LNCaP clone FGC (cell line): ENCODE results near the gene TCF25.

Source experiments
- DNase-seq: peaks from one replicate; pipeline ENCODE4 v3.0.0-alpha.2; 2011; ENCODE audit warnings: low read depth
- H3K4me3 ChIP-seq: 2 replicates; pipeline ENCODE4 v1.5.1; 2011; ENCODE audit warnings: mild to moderate bottlenecking, low read depth, low read length, control low read depth
- TF ChIP-seq, protein P1 (sequence below): IDR thresholded peaks from 2 replicates; pipeline ENCODE4 v1.5.1; 2012; ENCODE audit warnings: mild to moderate bottlenecking; ENCODE audit not compliant: control insufficient read depth, insufficient read depth; ENCODE audit errors: extremely low read depth

Gene TCF25

GRCh38 chr16:89908236-89908635, 34.8 kb downstream of the TCF25 start:
- no peak overlapping the region for H3K4me3 ChIP-seq
- TF ChIP-seq, protein P1, sequence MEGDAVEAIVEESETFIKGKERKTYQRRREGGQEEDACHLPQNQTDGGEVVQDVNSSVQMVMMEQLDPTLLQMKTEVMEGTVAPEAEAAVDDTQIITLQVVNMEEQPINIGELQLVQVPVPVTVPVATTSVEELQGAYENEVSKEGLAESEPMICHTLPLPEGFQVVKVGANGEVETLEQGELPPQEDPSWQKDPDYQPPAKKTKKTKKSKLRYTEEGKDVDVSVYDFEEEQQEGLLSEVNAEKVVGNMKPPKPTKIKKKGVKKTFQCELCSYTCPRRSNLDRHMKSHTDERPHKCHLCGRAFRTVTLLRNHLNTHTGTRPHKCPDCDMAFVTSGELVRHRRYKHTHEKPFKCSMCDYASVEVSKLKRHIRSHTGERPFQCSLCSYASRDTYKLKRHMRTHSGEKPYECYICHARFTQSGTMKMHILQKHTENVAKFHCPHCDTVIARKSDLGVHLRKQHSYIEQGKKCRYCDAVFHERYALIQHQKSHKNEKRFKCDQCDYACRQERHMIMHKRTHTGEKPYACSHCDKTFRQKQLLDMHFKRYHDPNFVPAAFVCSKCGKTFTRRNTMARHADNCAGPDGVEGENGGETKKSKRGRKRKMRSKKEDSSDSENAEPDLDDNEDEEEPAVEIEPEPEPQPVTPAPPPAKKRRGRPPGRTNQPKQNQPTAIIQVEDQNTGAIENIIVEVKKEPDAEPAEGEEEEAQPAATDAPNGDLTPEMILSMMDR = no peak
- DNase-seq = no peak

GRCh38 chr16:89909777-89910716, 36.7 kb downstream of the TCF25 start:
- no peak overlapping the region for H3K4me3 ChIP-seq
- TF ChIP-seq, protein P1 = peak; percentile 81
- DNase-seq = no peak

- no peak for DNase-seq
- TF ChIP-seq, protein P1 = no peak
- H3K4me3 ChIP-seq = no peak overlapping the region
Measured at GRCh38 chr16:89910717-89911354, 37.4 kb downstream of the TCF25 start.

- TF ChIP-seq, protein P1 = no peak
- no peak for DNase-seq
- H3K4me3 ChIP-seq = no peak overlapping the region
Measured at GRCh38 chr16:89911375-89911774, 38.0 kb downstream of the TCF25 start.

DNA sequence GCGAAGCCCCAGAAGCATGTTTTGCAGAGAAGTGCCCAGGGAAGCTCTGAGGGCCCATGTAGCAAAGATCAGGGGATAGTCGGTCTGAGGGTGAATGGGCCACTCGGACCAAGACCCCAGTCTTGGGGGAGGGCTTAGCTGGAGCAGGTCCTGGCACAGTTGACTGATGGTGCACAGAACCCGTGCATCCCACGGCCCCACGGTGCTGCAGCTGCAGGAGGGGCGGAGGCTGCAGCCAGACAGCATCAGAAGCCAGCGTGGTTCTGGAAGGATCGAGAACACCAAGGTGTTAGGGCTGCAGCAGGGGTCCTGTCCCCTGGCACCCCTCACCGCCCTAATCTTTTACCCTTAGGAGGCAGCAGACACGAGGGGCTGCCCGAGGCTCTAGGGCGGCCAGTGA, 38.8 kb downstream of the TCF25 start:
- TF ChIP-seq, protein P1 = no peak
- H3K4me3 ChIP-seq = no peak overlapping the region
- no peak for DNase-seq

DNA sequence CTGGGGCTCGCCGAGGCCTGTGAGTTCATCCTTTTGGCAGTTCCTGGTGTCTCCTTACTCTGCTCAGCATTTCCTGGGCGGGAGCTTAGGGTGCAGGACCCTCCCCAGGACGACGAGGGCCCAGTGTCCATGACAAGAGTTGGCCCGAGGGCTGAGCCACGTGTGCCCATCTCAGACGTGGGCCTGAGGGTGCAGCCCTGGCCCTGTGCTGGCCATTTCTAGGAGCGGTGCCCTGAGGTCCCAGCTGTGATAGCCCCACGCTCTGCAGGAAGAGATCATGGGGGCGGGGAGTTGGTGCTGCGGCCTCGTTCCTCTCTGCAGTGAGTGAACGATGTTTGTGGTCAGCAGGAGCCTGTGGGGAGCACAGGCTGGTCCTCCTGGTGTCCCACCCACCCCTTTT, 39.2 kb downstream of the TCF25 start:
- H3K4me3 ChIP-seq = no peak overlapping the region
- no peak for DNase-seq
- TF ChIP-seq, protein P1 = no peak
